Measurements from ENCODE around the gene EVA1A.

Gene EVA1A

DNA sequence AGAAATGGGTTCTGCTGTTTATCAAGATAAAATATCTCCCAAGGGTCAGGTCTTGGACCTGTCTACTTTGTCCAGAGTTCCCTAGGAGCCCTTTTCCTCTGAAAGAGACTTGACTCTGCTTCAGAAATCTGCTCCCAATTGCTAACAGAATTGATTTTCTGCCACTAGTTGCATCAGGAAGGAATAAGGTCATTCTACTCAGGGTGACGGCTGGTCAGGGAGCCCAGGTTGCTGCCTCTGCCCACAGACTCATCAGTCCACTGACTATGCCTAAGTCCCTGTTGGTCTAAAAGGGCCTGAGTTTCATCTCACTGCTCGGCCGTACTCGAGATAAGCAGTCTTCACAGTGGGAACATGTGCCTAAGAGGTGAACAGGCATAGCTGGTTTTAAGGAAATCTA is 61.2 kb downstream of the EVA1A start:
- no peak for DNase-seq (ENCODE audit: extremely low read depth, low read depth)
- H3K4me3 ChIP-seq (replicated peaks; ENCODE audit: low read depth, low read length), result no peak overlapping the region
- TF ChIP-seq, protein P1, sequence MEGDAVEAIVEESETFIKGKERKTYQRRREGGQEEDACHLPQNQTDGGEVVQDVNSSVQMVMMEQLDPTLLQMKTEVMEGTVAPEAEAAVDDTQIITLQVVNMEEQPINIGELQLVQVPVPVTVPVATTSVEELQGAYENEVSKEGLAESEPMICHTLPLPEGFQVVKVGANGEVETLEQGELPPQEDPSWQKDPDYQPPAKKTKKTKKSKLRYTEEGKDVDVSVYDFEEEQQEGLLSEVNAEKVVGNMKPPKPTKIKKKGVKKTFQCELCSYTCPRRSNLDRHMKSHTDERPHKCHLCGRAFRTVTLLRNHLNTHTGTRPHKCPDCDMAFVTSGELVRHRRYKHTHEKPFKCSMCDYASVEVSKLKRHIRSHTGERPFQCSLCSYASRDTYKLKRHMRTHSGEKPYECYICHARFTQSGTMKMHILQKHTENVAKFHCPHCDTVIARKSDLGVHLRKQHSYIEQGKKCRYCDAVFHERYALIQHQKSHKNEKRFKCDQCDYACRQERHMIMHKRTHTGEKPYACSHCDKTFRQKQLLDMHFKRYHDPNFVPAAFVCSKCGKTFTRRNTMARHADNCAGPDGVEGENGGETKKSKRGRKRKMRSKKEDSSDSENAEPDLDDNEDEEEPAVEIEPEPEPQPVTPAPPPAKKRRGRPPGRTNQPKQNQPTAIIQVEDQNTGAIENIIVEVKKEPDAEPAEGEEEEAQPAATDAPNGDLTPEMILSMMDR (IDR thresholded peaks at IDR 0.05; ENCODE audit: low read depth, low read length, missing control alignments), result no peak

DNA sequence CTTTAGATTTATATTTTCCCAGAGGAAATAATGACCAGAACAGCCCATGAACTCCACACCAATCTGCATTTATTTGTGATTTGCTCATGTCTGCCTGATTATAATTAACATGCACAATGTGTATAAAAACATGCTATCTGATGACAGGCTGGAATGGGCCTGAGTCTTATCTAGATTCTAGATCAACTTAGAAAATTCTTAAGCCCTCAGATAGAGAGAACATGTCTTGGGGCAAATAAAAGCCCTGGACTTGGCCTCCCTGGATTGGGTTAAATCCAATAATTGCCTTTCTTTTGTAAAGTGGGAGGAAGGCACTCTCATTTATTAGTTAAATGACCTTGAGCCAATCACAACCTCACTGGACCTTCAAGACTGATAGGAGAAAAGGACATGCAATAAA is 61.8 kb downstream of the EVA1A start:
- TF ChIP-seq, protein P1 (IDR thresholded peaks at IDR 0.05; ENCODE audit: low read depth, low read length, missing control alignments), result no peak
- no peak for DNase-seq (ENCODE audit: extremely low read depth, low read depth)
- no peak overlapping the region for H3K4me3 ChIP-seq (replicated peaks; ENCODE audit: low read depth, low read length)

DNA sequence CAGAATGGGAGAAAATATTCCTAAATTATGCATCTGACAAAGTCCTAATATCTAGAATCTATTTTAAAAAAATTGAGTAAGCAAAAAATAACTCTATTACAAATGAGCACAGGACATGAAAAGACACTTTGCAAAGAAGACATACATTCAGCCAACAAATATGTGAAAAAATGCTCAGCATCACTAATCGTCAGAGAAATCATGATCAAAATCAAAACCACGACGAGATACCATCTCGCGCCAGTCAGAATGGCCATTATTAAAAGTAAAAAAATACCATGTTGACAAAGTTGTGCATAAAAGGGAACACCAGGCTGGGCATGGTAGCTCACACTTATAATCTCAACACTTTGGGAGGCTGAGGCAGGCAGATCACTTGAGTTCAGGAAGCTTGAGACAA is 63.5 kb downstream of the EVA1A start:
- no peak overlapping the region for H3K4me3 ChIP-seq (replicated peaks; ENCODE audit: low read depth, low read length)
- no peak for DNase-seq (ENCODE audit: extremely low read depth, low read depth)
- TF ChIP-seq, protein P1 (IDR thresholded peaks at IDR 0.05; ENCODE audit: low read depth, low read length, missing control alignments), result no peak

DNA sequence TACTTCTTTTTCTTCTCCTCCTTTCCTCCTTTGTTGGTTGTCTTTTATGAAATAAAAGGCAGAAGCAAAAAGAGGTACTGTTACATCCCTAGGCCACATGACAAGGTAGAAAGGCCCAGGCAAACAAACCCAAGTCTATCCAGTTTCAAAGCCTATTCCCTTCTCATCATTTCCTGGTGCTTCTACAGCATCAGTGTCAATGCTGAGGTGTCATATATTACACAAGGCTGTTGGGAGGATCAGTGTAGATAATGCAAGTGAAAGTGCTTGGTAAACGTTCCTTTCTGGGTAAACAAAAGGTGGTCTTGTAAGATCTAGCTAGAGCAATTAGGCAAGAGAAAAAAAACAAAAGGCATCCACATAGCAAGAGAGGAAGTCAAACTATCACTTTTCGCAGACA is 64.9 kb downstream of the EVA1A start:
- no peak for DNase-seq (ENCODE audit: extremely low read depth, low read depth)
- no peak overlapping the region for H3K4me3 ChIP-seq (replicated peaks; ENCODE audit: low read depth, low read length)

DNA sequence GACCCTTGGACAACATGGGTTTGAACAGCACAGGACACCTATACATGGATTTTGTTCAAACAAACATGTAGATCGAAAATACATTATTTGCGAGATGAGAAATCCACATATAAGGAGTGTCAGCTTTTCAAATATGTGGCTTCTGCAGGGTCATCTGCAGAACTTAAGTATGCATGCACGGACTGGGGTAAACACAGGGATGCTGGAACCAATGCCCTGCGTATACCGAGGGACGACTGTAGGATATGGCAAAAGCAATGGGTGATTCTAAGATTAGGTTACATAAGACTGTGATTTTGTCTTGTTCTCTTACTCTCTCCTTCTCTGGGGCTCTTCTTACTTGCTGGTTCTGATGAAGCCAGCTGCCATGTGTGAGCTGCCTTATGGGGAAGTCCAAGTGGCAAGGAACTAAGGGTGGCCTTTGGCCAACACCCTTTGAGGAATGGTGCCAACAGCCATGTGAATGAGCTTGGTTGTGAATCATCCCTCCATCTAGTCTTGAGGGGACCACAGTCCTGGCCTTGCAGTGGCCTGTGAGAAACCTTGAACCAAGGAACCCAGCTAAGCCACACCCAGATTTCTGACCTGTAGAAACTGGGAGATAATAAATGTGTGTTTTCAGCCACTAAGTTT is 66.5 kb downstream of the EVA1A start:
- no peak for DNase-seq (ENCODE audit: extremely low read depth, low read depth)
- TF ChIP-seq, protein P1 (IDR thresholded peaks at IDR 0.05; ENCODE audit: low read depth, low read length, missing control alignments), result no peak
- H3K4me3 ChIP-seq (replicated peaks; ENCODE audit: low read depth, low read length), result no peak overlapping the region

More for the DNA sequence above, 64.9 kb downstream of the EVA1A start:
- TF ChIP-seq, protein P1 (IDR thresholded peaks at IDR 0.05; ENCODE audit: low read depth, low read length, missing control alignments), result no peak

DNA sequence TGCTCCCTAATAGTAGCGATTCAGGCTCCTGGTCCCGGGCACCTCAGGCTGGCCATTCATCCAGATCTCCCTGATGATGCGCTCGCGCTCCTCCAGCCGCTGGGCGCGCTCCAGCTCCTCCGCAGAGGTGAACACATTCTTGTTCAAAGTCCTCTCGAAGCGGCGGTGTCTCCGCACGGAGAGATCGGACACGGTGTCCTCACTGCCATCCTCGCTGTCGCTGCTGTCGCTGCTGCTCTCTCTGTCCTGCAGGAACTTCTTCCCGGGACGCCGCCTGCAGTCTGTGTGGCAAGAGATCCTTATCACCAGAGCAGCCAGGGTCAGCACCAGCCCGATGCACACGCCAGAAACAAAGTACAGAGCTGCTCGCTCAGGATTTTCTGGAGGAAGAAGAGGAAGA is 67.5 kb downstream of the EVA1A start:
- DNase-seq (ENCODE audit: extremely low read depth, low read depth), result no peak
- H3K4me3 ChIP-seq (replicated peaks; ENCODE audit: low read depth, low read length), result no peak overlapping the region
- TF ChIP-seq, protein P1 (IDR thresholded peaks at IDR 0.05; ENCODE audit: low read depth, low read length, missing control alignments), result no peak
